ENCODE data around the gene ATP8A2.

Gene ATP8A2

DNA sequence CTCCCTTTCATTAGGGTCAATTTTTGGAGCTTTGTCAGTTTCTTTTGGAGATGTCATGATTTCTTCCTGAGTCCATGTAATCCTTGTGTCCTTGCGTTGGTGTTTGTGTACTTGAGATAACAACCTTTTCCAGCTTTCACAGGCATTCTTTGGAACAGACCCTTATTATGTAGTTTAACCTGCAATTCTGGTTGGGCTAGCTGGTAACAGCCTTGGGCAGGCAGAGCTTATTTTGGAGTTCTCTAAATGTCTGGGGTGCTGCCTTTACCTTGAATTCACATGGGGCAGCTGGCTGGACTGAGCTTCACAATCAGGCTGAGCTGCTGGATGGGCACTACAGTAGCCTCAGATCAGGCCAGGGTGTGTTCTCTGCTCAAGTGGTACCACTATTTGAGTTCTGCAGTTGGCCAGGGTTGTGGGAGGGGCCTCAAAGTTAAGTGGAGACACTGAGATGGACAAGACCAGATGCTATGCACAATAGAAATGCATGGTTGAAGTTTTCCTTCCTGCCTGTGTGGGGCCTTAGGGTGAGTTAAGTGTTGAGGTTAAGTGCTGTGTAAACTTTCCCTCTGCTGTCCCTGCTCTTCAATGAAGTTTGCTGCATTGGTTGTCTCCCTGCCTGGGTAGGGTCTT, 277.3 kb downstream of the ATP8A2 start:
- no peak for DNase-seq

- DNase-seq = no peak
Measured at GRCh38 chr13:25652764-25653163, 281.0 kb downstream of the ATP8A2 start.

GRCh38 chr13:25654322-25654721, 282.5 kb downstream of the ATP8A2 start:
- DNase-seq = no peak

DNA sequence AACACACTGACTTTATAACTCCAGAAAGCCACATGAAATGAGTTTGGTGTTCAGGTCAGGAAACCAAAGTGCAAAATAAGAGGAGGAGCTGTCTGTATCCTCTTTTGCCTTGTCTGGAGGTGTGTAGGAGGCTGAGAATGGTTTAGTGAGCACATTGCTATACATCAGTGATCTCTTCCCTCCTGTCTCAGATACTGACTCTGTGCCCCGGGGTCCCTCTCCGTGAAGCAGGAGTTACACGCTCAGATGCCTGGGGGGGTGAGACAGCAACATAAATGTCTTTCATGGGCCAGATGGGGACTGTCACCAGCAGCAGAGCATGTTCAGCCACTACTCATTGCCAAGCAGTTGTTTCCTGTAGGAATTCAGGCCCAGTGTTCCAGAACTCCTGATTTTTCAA, 285.4 kb downstream of the ATP8A2 start:
- no peak for DNase-seq

DNA sequence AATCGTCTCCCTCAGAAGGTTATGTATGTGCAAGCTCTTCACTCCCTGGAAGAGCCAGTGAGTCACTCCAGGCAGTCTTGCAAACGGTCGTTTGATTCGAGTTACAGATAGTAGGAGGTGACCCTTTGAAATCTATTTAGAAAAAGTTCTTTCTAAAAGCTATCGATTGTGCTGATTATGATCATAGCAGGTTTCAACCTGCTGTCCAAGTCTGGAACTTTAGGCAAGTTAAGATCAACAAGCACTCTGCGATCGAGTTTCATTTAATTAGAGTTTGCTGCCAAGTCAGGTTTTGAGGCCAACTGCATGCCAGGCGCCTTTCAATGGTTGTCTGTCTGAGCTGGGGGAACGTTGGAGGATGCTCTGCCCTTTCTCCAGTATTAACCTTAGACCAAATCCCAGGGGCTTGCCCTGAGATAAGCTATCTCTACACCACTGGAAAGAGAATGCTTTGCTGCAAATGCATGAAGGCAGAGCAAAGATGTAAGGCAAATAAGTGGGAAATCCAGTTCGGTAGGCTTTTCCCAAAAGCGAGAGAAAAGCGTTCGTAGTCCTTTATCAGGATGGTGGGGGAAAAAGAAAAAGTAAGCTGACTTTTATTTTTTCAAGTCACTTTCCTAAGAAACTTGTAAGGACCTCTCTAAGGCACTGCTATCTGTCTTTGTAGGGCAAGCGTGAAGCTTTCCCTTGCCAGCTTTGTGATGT, 287.5 kb downstream of the ATP8A2 start:
- DNase-seq = no peak

GRCh38 chr13:25660996-25661395, 289.2 kb downstream of the ATP8A2 start:
- DNase-seq = no peak

DNA sequence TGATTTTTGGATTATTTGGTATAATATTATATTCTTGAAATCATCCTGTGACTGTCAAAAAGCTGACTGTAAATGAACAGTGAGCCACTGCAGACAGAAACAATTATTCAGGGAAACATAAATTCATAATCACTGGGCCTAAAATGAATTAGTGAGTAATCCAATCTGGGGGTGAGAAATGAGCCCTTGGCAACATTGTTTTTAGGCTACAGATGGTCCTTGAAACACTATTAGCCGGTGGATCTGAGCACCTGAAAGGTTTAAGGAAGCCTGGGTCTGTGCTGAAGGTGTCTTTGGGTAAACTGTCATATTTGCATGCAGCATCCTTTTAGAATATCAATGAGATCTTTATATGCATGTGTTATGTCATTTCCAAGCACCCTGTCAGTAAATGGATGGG, 290.7 kb downstream of the ATP8A2 start:
- no peak for DNase-seq

DNA sequence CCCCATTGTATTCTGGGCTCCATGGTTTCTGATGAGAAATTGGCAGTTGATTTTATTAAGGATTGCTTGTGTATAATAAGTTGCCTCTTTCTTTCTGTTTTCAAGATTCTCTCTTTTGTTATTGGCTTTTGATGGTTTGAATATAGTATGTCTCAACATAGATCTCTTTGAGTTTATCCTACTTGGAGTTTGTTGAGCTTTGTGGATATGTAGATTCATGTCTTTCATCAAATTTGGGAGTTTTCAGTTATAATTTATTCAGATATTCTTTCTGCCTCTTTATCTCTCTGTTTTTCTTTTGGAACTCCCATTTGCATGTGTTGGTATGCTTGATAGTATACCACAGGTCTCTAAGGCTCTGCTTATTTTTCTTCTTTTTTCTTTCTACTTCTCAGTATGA, 296.6 kb downstream of the ATP8A2 start:
- no peak for DNase-seq

DNA sequence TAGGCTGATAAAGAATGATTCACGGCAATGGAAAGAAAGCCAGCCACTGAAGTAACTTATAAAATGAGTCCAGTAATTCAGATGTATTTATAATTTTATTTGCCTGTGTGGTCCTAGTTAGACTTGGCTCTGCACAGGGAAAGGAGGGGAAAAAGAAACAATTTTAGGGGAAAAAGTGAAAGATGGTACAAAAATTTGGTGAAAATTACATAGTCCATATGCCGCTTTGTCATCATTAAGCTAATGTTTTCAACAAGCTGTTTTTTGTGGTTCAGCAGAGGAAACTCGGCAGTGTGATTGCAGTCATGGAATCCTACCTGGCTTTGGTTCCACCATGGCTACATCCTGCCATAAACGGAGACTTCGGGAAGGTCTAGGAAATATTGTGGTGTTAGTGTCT, 301.9 kb downstream of the ATP8A2 start:
- no peak for DNase-seq

DNA sequence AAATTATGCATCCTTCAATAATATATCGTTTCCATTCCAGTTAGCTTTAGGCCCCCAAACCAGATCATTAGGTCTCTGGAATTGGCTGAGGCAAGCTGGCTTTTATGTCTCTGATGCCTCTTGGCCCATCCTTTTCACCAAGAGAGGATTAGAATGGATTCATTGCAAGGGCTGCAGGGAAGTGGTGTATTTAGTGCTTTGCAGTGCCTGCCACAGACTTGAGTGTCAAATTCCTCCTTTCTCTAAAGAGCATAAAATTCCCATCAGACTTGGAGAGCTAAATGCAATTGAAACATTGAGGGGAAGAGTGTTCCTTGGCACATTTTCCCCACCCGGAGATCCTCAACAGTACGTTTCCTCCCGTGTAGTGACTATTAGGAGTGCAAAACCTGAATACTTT, 302.6 kb downstream of the ATP8A2 start:
- DNase-seq = no peak

GRCh38 chr13:25675060-25675459, 303.3 kb downstream of the ATP8A2 start:
- no peak for DNase-seq

DNA sequence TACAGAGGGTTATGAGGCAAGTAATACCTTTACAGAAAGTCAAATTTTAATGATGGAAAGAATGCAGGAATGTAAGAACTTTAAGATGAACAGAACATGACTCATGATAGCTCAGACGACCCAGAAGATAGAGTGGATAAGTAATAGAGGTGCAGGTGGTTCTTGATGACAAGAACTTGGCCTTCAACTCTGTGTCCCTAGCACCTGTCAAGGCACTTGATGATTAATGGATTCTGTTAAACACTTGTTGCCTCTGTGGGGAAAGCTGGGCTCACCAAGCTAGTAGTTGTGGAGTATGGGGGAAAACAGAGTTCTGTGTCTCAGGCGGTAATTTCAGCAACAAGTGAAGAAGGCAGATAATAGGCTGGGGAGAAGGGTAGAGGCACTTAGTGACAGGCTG, 306.2 kb downstream of the ATP8A2 start:
- no peak for DNase-seq

DNA sequence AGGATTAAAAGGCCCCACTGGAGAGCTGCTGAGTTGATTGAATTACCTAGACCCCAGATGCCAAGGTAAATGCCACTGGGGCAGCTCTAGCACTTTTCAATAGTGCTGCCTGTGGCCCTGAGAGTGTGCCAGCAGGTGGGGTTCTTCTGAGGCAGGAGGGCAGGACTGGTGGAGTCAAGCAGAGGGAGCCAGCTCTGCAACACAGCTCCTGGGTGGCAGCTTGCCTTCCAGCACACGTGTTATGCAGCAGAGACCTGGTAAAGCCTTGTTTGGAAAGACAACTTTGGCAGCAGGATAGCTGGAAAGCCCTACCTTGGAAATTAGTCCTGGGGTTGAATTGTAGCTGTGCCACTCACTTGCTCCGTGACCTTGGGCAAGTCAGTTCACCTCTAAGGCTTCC, 306.6 kb downstream of the ATP8A2 start:
- no peak for DNase-seq

DNA sequence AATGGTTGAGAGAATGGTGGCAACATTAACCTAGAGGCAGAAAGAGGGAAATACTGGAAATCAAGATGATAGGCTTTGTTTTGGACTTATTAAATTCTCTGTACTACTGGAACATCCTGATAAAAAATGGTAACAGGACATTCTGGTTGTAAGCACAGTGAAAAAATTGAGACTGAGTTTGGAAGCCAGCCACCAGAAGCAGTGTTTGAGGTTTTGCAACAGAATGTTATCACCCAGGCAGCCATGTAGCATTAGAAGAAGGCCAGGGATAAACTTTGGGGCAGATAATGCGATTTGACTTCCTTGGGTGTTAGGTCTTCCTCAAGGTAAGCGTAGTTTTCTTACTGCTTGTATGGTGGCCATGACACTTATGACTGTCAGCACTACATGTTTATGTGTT, 307.4 kb downstream of the ATP8A2 start:
- DNase-seq = no peak

DNA sequence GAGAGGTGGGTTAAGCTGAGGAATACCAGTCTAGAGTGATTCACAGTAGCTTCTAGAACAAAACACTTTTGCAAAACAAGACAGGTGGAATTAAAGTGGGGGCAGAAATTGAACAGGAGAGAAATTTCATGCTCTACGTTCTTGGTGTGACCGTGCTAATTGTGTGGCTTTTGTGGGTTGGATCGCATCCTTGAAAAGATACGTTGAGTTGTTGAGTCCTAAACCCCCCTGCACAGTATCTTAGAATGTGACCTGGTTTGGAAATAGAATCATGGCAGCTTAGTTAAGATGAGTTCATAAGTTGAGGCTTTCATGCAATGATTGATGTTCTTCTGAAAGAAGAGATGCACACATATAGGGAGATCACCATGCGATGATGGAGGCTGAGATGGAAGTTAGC, 308.2 kb downstream of the ATP8A2 start:
- no peak for DNase-seq

- DNase-seq = no peak
Measured at GRCh38 chr13:25682276-25682675, 310.5 kb downstream of the ATP8A2 start.

DNA sequence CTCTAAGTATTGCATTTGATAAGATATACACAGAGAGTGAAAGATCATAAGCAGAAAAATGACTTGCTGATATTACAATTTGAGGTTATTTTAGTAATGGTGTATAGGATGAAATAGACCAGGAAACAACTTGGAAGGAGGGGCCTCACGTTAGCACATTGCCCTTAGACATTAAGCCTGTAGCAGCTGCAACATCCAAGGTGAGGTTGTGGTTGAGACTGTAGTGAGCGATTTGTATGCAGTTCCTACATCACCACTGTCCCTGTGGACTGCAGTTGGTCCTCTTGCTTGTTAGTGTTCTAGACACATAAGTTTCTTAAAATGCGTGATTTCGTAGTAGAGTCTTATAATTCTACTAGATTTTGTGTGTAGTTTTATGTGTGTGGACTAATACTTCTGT, 311.3 kb downstream of the ATP8A2 start:
- no peak for DNase-seq

GRCh38 chr13:25683662-25684370, 312.0 kb downstream of the ATP8A2 start:
- no peak for DNase-seq

DNA sequence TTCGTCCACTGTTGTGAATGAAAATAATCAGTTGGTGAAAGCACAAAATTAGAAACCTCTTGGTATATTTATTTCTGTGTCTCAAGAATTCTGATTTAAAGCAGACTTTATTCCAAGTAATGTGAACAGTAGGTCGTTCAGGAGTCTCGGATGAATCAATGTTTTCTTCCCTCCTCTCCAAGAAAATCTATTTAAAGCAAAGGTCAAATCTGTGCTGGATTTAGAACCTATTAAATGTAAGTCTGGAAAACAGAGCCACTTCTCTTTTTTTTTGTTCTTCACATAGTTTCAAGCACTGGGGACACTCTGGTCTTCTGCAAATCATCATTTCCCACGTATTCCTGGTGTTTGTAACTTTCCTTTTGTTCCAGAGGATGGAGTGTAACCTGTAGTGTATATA, 312.7 kb downstream of the ATP8A2 start:
- DNase-seq = no peak

GRCh38 chr13:25686831-25687470, 315.2 kb downstream of the ATP8A2 start:
- DNase-seq = peak; percentile 93

GRCh38 chr13:25687471-25688225, 315.9 kb downstream of the ATP8A2 start:
- DNase-seq = no peak

GRCh38 chr13:25688536-25688935, 316.8 kb downstream of the ATP8A2 start:
- DNase-seq = no peak

DNA sequence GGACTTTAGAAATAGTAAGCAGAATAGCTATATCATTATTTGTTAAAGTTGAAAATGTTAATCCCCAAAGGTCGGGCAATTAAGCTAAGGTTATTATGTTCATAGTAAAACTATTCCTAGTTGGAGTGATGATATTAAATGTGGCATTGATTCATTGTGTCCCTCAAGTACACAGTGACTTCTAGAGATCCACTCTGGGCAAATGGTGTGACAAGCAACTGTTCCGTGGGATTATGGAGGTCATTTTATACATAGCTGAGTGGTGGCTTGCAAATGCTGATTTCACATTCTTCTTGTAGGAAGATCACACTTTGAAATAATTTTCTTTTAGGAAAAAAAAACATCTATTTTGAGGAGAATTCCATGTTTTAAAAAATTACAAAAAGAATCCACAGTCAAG, 317.8 kb downstream of the ATP8A2 start:
- DNase-seq = no peak

Measured in SHP77 treated with DMSO at 0.1 percent for 48 hours (cell line).